Natural killer cell (primary cell): ENCODE data around the gene SIGLEC6. TPM values are rescaled to one million over a fixed set of nuclear protein-coding genes. Genes with fewer than 3 reads are reported as not detected.
A peak's percentile ranks its signal among the peaks of the same experiment; 100 is the strongest.

Experiments
- ATAC-seq, 3 donors: fragments of 150-1000 bp in 2 of 3; fragments of 200-7000 bp in 1 of 3; cut with Tn5 transposase; 1 replicate in 1 of 3; 2 replicates in 2 of 3; pipeline ENCODE4 v1.10.0; 2021; ENCODE audit warnings: mild to moderate bottlenecking in 2 of 3, moderate library complexity in 2 of 3
- DNase-seq, 2 donors: peaks; one replicate each; pipeline versions ENCODE4 v3.0.0 to v3.0.0-alpha.2; 2013 to 2021; ENCODE audit warnings: mixed read lengths in 1 of 2
- H3K27ac ChIP-seq: one replicate; pipeline ENCODE4 v1.5.1; 2013; ENCODE audit warnings: mild to moderate bottlenecking, low read length
- H3K27me3 ChIP-seq: one replicate; pipeline ENCODE4 v1.6.1; 2013; ENCODE audit warnings: low read length; ENCODE audit not compliant: control insufficient read depth, insufficient read depth
- H3K36me3 ChIP-seq: one replicate; pipeline ENCODE4 v1.6.1; 2013; ENCODE audit warnings: low read length; ENCODE audit not compliant: control insufficient read depth, insufficient read depth
- H3K4me1 ChIP-seq: one replicate; pipeline ENCODE4 v1.6.1; 2013; ENCODE audit warnings: low read length; ENCODE audit not compliant: control insufficient read depth, insufficient read depth
- H3K4me3 ChIP-seq: one replicate; pipeline ENCODE4 v1.5.1; 2013; ENCODE audit warnings: low read length
- H3K9me3 ChIP-seq: one replicate; pipeline ENCODE4 v1.6.1; 2013; ENCODE audit warnings: low read length; ENCODE audit not compliant: control insufficient read depth, insufficient read depth
- H3K27ac Mint-ChIP-seq, 2 donors: one replicate each; pipeline ENCODE4 v1.8.0; 2022; ENCODE audit warnings: mild to moderate bottlenecking in 2 of 2, mixed read lengths in 2 of 2, moderate library complexity in 1 of 2
- H3K27me3 Mint-ChIP-seq, 2 donors: one replicate each; pipeline ENCODE4 v1.8.0; 2022; ENCODE audit warnings: low read depth in 2 of 2, mixed read lengths in 2 of 2
- H3K36me3 Mint-ChIP-seq: one replicate; pipeline ENCODE4 v1.8.0; 2022; ENCODE audit warnings: mixed read lengths
- H3K4me1 Mint-ChIP-seq, 2 donors: one replicate each; pipeline ENCODE4 v1.8.0; 2022; ENCODE audit warnings: mixed read lengths in 2 of 2
- H3K4me3 Mint-ChIP-seq: one replicate; pipeline ENCODE4 v1.8.0; 2022; ENCODE audit warnings: mild to moderate bottlenecking, moderate library complexity, mixed read lengths
- H3K9me3 Mint-ChIP-seq, 2 donors: one replicate each; pipeline ENCODE4 v1.8.0; 2022; ENCODE audit warnings: mixed read lengths in 2 of 2
- WGBS: methylation state at CpG from one replicate; pipeline ENCODE4 v1.1.7; 2013; ENCODE audit warnings: missing lambda C conversion rate; ENCODE audit not compliant: insufficient coverage; 5-methylcytosine and 5-hydroxymethylcytosine counted together
- intact Hi-C: fragments of 100-400 bp; cut with micrococcal nuclease; formaldehyde crosslinking; loops from one replicate; pipeline ENCODE4 v1.14.2; 2022
- total RNA-seq, 4 donors: library from RNA; stranded (reverse); fragments of 120-200 nt in 1 of 4; gene quantifications; one replicate each; pipeline versions ENCODE4 v1.2.3 to v1.2.4, GENCODE V29; 2013 to 2022
- TF ChIP-seq, protein P1 (sequence below): fragments of 200-600 bp; IDR thresholded peaks from one replicate; pipeline ENCODE4 v1.8.0; 2022; ENCODE audit warnings: antibody characterized with exemption

The SIGLEC6 gene
- total RNA-seq, 3 donors from 2014 or later (not counting 1 experiment from before 2014, with no cell fraction given), result 0.25 to 2.4 (median 0.59) TPM

DNA sequence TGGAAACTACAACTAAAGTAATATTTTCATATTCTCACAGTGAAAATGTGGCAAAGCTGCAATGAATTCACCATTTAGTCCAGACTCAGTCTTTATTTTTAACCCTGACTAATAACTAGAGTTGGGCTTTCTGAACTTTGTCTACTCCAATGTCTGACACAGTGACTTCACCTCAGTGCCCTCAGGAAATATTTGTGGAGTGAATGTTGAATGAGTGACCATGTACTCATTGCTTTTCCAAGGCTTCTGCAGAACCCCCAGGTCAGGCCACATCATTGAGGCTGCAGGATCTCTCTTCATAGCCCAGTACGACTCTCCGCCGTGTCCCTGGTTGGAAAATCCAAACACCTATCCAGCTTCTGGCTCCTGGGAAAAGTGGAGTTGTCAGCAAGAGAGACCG is 41.4 kb upstream of the SIGLEC6 start:
- Histone ChIP-seq H3K36me3 (peaks cover 3% of the 10 kb centered on the region), H3K27ac (no peak overlapping the region), H3K4me3 (no peak overlapping the region), H3K27me3 (no peaks in the 10 kb centered on the region), H3K4me1 (peaks cover 11% of the 10 kb centered on the region), H3K9me3 (no peaks in the 10 kb centered on the region)
- TF ChIP-seq, protein P1, sequence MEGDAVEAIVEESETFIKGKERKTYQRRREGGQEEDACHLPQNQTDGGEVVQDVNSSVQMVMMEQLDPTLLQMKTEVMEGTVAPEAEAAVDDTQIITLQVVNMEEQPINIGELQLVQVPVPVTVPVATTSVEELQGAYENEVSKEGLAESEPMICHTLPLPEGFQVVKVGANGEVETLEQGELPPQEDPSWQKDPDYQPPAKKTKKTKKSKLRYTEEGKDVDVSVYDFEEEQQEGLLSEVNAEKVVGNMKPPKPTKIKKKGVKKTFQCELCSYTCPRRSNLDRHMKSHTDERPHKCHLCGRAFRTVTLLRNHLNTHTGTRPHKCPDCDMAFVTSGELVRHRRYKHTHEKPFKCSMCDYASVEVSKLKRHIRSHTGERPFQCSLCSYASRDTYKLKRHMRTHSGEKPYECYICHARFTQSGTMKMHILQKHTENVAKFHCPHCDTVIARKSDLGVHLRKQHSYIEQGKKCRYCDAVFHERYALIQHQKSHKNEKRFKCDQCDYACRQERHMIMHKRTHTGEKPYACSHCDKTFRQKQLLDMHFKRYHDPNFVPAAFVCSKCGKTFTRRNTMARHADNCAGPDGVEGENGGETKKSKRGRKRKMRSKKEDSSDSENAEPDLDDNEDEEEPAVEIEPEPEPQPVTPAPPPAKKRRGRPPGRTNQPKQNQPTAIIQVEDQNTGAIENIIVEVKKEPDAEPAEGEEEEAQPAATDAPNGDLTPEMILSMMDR, result no peak
- intact Hi-C loops, result no loop called here
- ATAC-seq (no peak), DNase-seq (no peak)
- Mint-ChIP-seq H3K4me1 (peaks cover 23 to 29% of the 10 kb centered on the region in 2 donors), H3K9me3 (no peaks in the 10 kb centered on the region), H3K36me3 (no peaks in the 10 kb centered on the region), H3K4me3 (no peak overlapping the region), H3K27me3 (peaks cover 6 to 8% of the 10 kb centered on the region in 2 donors), H3K27ac (no peak overlapping the region)
- WGBS, result 87% methylated on average over 4 of the region's 4 CpGs

DNA sequence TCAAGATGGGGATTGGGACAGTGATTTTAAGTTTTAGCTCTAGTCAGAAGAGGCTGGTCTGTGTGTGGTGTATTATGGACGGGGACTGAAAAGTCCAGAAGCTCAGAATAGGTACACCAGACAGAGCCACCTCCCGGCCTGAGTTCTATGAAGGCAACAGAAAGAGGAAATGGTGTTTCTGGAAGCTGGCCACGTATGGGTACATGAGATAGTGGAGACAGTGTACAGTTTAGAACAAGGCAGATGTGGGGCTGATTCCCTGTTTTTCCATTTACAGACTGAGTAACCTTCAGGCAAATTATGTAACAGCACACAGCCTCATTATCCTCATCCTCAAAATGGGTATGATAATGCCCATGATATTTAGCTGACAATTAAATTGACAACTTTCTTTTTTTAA is 40.9 kb upstream of the SIGLEC6 start:
- peaks cover 11% of the 10 kb centered on the region for H3K4me1 ChIP-seq
- H3K4me3 ChIP-seq, result no peak overlapping the region
- Mint-ChIP-seq H3K9me3 (no peaks in the 10 kb centered on the region), H3K27me3 (peaks cover 8 to 13% of the 10 kb centered on the region in 2 donors), H3K36me3 (no peaks in the 10 kb centered on the region), H3K27ac (peak overlapping the region; percentile 27 to 92), H3K4me1 (peaks cover 23 to 29% of the 10 kb centered on the region in 2 donors), H3K4me3 (peak overlapping the region; percentile 52)
- no peak overlapping the region for H3K27ac ChIP-seq
- WGBS, result 25% methylated on average over 3 of the region's 3 CpGs
- DNase-seq, result no peak
- H3K36me3 ChIP-seq, result peaks cover 3% of the 10 kb centered on the region
- no peak for ATAC-seq
- no peaks in the 10 kb centered on the region for H3K27me3 ChIP-seq
- intact Hi-C loops, result no loop called here
- TF ChIP-seq, protein P1, result no peak
- H3K9me3 ChIP-seq, result no peaks in the 10 kb centered on the region

DNA sequence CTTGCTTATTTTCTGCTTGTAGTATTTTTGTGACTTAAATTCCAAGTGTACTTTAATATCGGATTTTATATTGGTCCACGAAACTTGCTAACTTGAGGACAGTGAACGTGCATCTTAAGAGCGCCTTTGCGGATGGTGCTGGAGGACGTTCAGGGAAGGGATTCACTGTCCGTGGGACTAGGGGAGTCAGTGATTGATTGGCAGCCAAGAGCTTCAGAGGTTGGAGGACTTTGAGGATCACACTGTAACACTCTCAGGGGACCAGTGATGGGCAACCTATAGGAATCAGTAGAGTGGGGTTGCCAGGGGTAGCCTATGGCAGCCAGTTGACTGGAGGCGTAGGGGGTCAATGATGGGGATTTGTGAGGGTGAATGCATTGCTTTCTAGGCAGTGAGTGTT is 40.1 kb upstream of the SIGLEC6 start:
- Mint-ChIP-seq H3K36me3 (no peaks in the 10 kb centered on the region), H3K4me1 (peaks cover 23 to 29% of the 10 kb centered on the region in 2 donors), H3K4me3 (peak overlapping the region; percentile 95), H3K27ac (peak overlapping the region; percentile 27 to 92), H3K27me3 (peaks cover 9 to 13% of the 10 kb centered on the region in 2 donors), H3K9me3 (no peaks in the 10 kb centered on the region)
- no peaks in the 10 kb centered on the region for H3K9me3 ChIP-seq
- WGBS, result 12% methylated on average over 8 of the region's 8 CpGs
- no peaks in the 10 kb centered on the region for H3K27me3 ChIP-seq
- TF ChIP-seq, protein P1, result no peak
- no peaks in the 10 kb centered on the region for H3K36me3 ChIP-seq
- H3K4me3 ChIP-seq, result peak overlapping the region; percentile 71
- peak in 1 of 2 donors; percentile 25 for DNase-seq
- peak in 2 of 3 donors; percentile 25 to 28 for ATAC-seq
- intact Hi-C loops, result no loop called here
- no peak overlapping the region for H3K27ac ChIP-seq
- peaks cover 11% of the 10 kb centered on the region for H3K4me1 ChIP-seq

DNA sequence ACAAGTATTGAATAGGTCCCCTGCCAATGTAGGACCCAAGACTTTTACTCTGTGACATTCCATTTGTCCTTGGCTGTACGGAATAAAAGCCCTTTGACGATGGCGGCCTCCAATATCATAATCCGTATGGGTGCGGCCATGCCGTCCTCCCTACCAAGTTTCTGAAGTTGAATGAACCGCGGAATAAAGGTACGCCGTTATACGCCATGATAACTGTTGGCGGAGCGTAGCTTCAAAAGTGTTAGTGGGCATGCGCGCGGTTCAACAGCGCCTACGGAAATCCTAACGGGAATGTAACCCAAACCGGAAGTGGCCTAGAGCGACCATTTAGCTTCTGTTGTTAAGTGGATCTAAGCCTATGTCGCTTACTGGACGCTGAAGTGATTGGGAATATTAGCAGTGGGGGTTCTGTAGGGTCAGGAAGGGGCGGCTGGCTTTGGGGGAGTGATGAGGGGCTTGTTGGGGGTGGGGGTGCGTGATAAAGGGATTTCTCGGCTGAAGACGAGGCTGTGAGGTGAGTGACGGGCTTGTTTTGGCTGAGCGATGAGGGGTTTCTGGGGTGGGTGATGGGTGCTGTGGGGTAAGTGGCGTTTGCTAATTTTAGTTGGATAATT is 39.6 kb upstream of the SIGLEC6 start, which contains the start of gene ZNF175:
Gene ZNF175, plus strand, starts transcription at position 322 of the 614 bp plus-strand sequence. CDS start 2,047 bp downstream, outside the sequence.
- under 1% methylated on average over 30 of the region's 30 CpGs for WGBS
- no peaks in the 10 kb centered on the region for H3K27me3 ChIP-seq
- H3K4me3 Mint-ChIP-seq, result peak within 1 kb of the TSS; percentile 95
- H3K4me1 Mint-ChIP-seq, result peaks cover 23 to 29% of the 10 kb centered on the region in 2 donors
- H3K9me3 Mint-ChIP-seq, result no peaks in the 10 kb centered on the region
- H3K36me3 Mint-ChIP-seq, result no peaks in the 10 kb centered on the region
- H3K4me3 ChIP-seq, result peak within 1 kb of the TSS; percentile 71
- H3K36me3 ChIP-seq, result no peaks in the 10 kb centered on the region
- peak; percentile 60 to 94 for DNase-seq
- H3K27ac ChIP-seq, result peak within 1 kb of the TSS; percentile 4
- peaks cover 11% of the 10 kb centered on the region for H3K4me1 ChIP-seq
- H3K27ac Mint-ChIP-seq, result peak within 1 kb of the TSS; percentile 27 to 92
- H3K9me3 ChIP-seq, result no peaks in the 10 kb centered on the region
- ATAC-seq, result peak; percentile 78 to 94 (median 90)
- TF ChIP-seq, protein P1, result no peak
- intact Hi-C loops, result no loop called here
- peaks cover 11 to 15% of the 10 kb centered on the region in 2 donors for H3K27me3 Mint-ChIP-seq
